ENCODE results near the gene DERA. TPM values are rescaled to one million over a fixed set of nuclear protein-coding genes. Genes with fewer than 3 reads are reported as not detected.

DERA gene
- total RNA-seq, 1 donor from 2014 or later = 91.2 TPM

GRCh38 chr12:16021026-16021425, 109.9 kb downstream of the DERA start:
- no peak overlapping the region for H3K9ac ChIP-seq
- H2AFZ ChIP-seq (replicated peaks) = no peak overlapping the region
- H3K4me3 Mint-ChIP-seq = no peak overlapping the region
- peaks cover 38% of the 10 kb centered on the region for H3K9me3 Mint-ChIP-seq
- H3K36me3 ChIP-seq = peaks cover 7% of the 10 kb centered on the region
- H3K4me1 Mint-ChIP-seq = no peaks in the 10 kb centered on the region
- H3K27ac ChIP-seq = no peak overlapping the region
- H3F3A ChIP-seq (ENCODE audit: low read depth) = no peaks in the 10 kb centered on the region
- no peak overlapping the region for H3K4me2 ChIP-seq
- TF ChIP-seq, protein P1, sequence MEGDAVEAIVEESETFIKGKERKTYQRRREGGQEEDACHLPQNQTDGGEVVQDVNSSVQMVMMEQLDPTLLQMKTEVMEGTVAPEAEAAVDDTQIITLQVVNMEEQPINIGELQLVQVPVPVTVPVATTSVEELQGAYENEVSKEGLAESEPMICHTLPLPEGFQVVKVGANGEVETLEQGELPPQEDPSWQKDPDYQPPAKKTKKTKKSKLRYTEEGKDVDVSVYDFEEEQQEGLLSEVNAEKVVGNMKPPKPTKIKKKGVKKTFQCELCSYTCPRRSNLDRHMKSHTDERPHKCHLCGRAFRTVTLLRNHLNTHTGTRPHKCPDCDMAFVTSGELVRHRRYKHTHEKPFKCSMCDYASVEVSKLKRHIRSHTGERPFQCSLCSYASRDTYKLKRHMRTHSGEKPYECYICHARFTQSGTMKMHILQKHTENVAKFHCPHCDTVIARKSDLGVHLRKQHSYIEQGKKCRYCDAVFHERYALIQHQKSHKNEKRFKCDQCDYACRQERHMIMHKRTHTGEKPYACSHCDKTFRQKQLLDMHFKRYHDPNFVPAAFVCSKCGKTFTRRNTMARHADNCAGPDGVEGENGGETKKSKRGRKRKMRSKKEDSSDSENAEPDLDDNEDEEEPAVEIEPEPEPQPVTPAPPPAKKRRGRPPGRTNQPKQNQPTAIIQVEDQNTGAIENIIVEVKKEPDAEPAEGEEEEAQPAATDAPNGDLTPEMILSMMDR (IDR thresholded peaks at IDR 0.05) = no peak
- TF ChIP-seq EZH2 (IDR thresholded peaks at IDR 0.05) (no peak), EZH2phosphoT487 (IDR thresholded peaks at IDR 0.05) (no peak)
- no peak overlapping the region for H3K27ac Mint-ChIP-seq
- no peak overlapping the region for H3K4me3 ChIP-seq
- H3K79me2 ChIP-seq (ENCODE audit: low read depth) = no peaks in the 10 kb centered on the region
- H3K27me3 Mint-ChIP-seq (ENCODE audit: insufficient read depth, low read depth) = peaks cover 2% of the 10 kb centered on the region
- H3K9me3 ChIP-seq (ENCODE audit: low read depth) = no peaks in the 10 kb centered on the region
- no peaks in the 10 kb centered on the region for H3K4me1 ChIP-seq
- no peaks in the 10 kb centered on the region for H4K20me1 ChIP-seq (ENCODE audit: low read depth)
- H3K36me3 Mint-ChIP-seq = peaks cover 57% of the 10 kb centered on the region
- H3K27me3 ChIP-seq = no peaks in the 10 kb centered on the region
- no peak for DNase-seq (ENCODE audit: low spot score)

DNA sequence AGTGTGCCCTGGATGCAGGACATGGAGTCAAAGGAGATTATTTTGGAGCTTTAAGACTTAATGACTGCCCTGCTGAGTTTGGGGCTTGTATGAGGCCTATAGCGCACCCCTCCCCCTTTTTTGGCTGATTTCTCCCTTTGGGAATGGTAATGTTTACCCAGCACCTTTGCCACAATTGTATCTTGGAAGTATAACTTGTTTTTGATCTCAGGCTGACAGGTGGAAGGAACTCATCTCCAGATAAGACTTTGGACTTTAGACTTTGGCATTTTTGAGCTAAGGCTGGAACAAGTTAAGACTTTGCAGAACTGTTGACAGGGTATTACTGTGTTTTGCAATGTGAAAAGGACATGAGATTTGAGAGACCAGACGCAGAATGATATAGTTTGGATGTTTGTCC, 110.5 kb downstream of the DERA start:
- Histone ChIP-seq H3K79me2 (ENCODE audit: low read depth) (no peaks in the 10 kb centered on the region), H3K4me2 (no peak overlapping the region), H3K27me3 (no peaks in the 10 kb centered on the region), H3K9me3 (ENCODE audit: low read depth) (no peaks in the 10 kb centered on the region), H4K20me1 (ENCODE audit: low read depth) (no peaks in the 10 kb centered on the region), H3K27ac (no peak overlapping the region), H3K4me3 (no peak overlapping the region), H3K9ac (no peak overlapping the region), H2AFZ (replicated peaks) (no peak overlapping the region), H3K36me3 (peaks cover 7% of the 10 kb centered on the region), H3F3A (ENCODE audit: low read depth) (peaks cover under 1% of the 10 kb centered on the region), H3K4me1 (no peaks in the 10 kb centered on the region)
- no peak for DNase-seq (ENCODE audit: low spot score)
- TF ChIP-seq EZH2 (IDR thresholded peaks at IDR 0.05) (no peak), EZH2phosphoT487 (IDR thresholded peaks at IDR 0.05) (no peak)
- TF ChIP-seq, protein P1 (IDR thresholded peaks at IDR 0.05) = no peak
- peaks cover 36% of the 10 kb centered on the region for H3K9me3 Mint-ChIP-seq
- H3K36me3 Mint-ChIP-seq = peaks cover 59% of the 10 kb centered on the region
- peaks cover 2% of the 10 kb centered on the region for H3K27me3 Mint-ChIP-seq (ENCODE audit: insufficient read depth, low read depth)
- no peak overlapping the region for H3K27ac Mint-ChIP-seq
- H3K4me3 Mint-ChIP-seq = no peak overlapping the region
- no peaks in the 10 kb centered on the region for H3K4me1 Mint-ChIP-seq

GRCh38 chr12:16027002-16027401, 115.9 kb downstream of the DERA start:
- Histone ChIP-seq H4K20me1 (ENCODE audit: low read depth) (no peaks in the 10 kb centered on the region), H3K9me3 (ENCODE audit: low read depth) (no peaks in the 10 kb centered on the region), H3K4me3 (no peak overlapping the region), H3K79me2 (ENCODE audit: low read depth) (no peaks in the 10 kb centered on the region), H2AFZ (replicated peaks) (no peak overlapping the region), H3K27me3 (no peaks in the 10 kb centered on the region), H3K27ac (peak overlapping the region; percentile 68), H3F3A (ENCODE audit: low read depth) (peaks cover 11% of the 10 kb centered on the region), H3K4me2 (peak overlapping the region; percentile 11), H3K4me1 (peaks cover 13% of the 10 kb centered on the region), H3K9ac (no peak overlapping the region), H3K36me3 (peaks cover 7% of the 10 kb centered on the region)
- Mint-ChIP-seq H3K27me3 (ENCODE audit: insufficient read depth, low read depth) (peaks cover 2% of the 10 kb centered on the region), H3K4me3 (no peak overlapping the region), H3K27ac (no peak overlapping the region), H3K36me3 (peaks cover 40% of the 10 kb centered on the region), H3K9me3 (peaks cover 17% of the 10 kb centered on the region), H3K4me1 (no peaks in the 10 kb centered on the region)
- no peak for TF ChIP-seq EZH2 (IDR thresholded peaks at IDR 0.05)
- TF ChIP-seq, protein P1 (IDR thresholded peaks at IDR 0.05) = no peak
- no peak for TF ChIP-seq EZH2phosphoT487 (IDR thresholded peaks at IDR 0.05)
- DNase-seq (ENCODE audit: low spot score) = no peak
